GM19463 (cell line): ENCODE data around the gene PLEKHM1.

Experiments used
- ATAC-seq: cut with Tn5 transposase; IDR thresholded peaks from one replicate; pipeline ENCODE4 v1.9.1; 2021; ENCODE audit warnings: mild to moderate bottlenecking, moderate library complexity; ENCODE audit not compliant: unreplicated experiment

PLEKHM1 gene

GRCh38 chr17:45404870-45405249 is 85.7 kb downstream of the PLEKHM1 start:
- ATAC-seq, result no peak

- no peak for ATAC-seq
These were observed 86.5 kb downstream of the PLEKHM1 start for GRCh38 chr17:45403906-45404490.

GRCh38 chr17:45402916-45403315 is 87.6 kb downstream of the PLEKHM1 start:
- ATAC-seq, result no peak

- ATAC-seq, result no peak
These were observed 91.7 kb downstream of the PLEKHM1 start for GRCh38 chr17:45398800-45399199.

- no peak for ATAC-seq
These were observed 92.7 kb downstream of the PLEKHM1 start for GRCh38 chr17:45397796-45398195.

- no peak for ATAC-seq
These were observed 93.9 kb downstream of the PLEKHM1 start for GRCh38 chr17:45396496-45397205.

GRCh38 chr17:45395569-45396415 is 94.7 kb downstream of the PLEKHM1 start:
- no peak for ATAC-seq

GRCh38 chr17:45394913-45395568 is 95.5 kb downstream of the PLEKHM1 start:
- no peak for ATAC-seq

- ATAC-seq, result no peak
These were observed 96.0 kb downstream of the PLEKHM1 start for GRCh38 chr17:45394564-45394912.

- ATAC-seq, result no peak
These were observed 96.4 kb downstream of the PLEKHM1 start for GRCh38 chr17:45394091-45394490.

- ATAC-seq, result no peak
These were observed 97.1 kb downstream of the PLEKHM1 start for GRCh38 chr17:45393411-45393810.

- ATAC-seq, result no peak
These were observed 98.6 kb downstream of the PLEKHM1 start for GRCh38 chr17:45391918-45392317.

- no peak for ATAC-seq
These were observed 99.2 kb downstream of the PLEKHM1 start for GRCh38 chr17:45391291-45391690.

- ATAC-seq, result no peak
These were observed 101.2 kb downstream of the PLEKHM1 start for GRCh38 chr17:45389354-45389753.

GRCh38 chr17:45388604-45389325 is 101.8 kb downstream of the PLEKHM1 start:
- ATAC-seq, result no peak

GRCh38 chr17:45387739-45388138 is 102.8 kb downstream of the PLEKHM1 start:
- ATAC-seq, result no peak

GRCh38 chr17:45386178-45386577 is 104.3 kb downstream of the PLEKHM1 start:
- ATAC-seq, result no peak
